HTERT RPE-1 (cell line): Measurements from ENCODE around the gene RUFY1.
"Not testable (repeated sequence)": the region's sequence is repeated elsewhere in the genome, so short reads cannot be mapped to it uniquely, and the experiment has no call there.

Experiments used
- in situ Hi-C: fragments of 300-500 bp; cut with MboI; formaldehyde crosslinking; loops from 4 replicates; pipeline ENCODE4 v1.14.3; 2020; ENCODE audit warnings: low sequenced_read_pairs

The RUFY1 gene

DNA sequence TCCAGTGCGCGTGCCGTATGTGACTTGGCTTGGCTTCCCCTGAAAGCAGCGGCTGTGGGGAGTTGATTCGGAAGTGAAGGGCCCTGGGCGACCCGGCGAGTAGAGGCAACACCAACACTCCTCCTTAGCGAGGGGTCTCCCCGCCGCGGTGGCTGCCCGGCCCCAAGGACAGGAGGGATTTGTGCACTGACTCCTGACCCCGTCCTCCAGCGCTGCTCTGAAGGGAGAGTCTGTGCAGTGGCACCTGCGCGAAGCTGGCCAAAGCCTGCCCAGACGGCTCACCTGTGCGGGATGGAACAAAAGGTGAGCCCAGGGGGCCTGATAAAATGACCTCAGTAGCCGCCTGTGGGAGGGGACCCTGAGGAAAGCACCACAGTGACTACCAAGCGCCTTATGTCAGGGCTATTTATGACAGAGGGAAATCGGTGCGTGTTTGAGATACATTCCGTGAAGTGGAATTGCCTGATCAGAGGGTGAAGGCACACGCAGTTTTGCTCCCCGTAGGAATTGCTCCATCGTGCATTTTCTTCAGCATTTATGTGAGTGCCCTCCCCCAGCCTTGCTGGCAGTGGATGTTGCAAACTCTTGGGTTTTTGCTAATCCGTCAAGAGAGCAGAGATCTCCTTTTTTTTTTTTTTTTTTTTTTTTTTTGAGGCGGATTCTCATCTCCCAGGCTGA, 108.0 kb downstream of the RUFY1 start:
- in situ Hi-C loops: not testable (repeated sequence)
